Activated CD8-positive, alpha-beta T cell treated with anti-CD3 and anti-CD28 coated beads for 36 hours (primary cell): ENCODE results near the gene PPOX. TPM values are rescaled to one million over a fixed set of nuclear protein-coding genes. Genes with fewer than 3 reads are reported as not detected.

Experiments
- ATAC-seq: fragments of 200-7000 bp; cut with Tn5 transposase; one replicate; pipeline ENCODE4 v1.10.0; 2021; ENCODE audit warnings: mild to moderate bottlenecking, moderate library complexity
- CTCF ChIA-PET: fragments of 350-600 bp; sonication (Branson Sonifier 250); formaldehyde crosslinking; loops from one replicate; lab custom pipeline; 2021; ENCODE audit warnings: antibody characterized with exemption; lab: Charles Lee
- POLR2A ChIA-PET: fragments of 350-600 bp; sonication (Branson Sonifier 250); formaldehyde crosslinking; loops from one replicate; lab custom pipeline; 2021; ENCODE audit warnings: antibody characterized with exemption; lab: Charles Lee
- DNase-seq: peaks from one replicate; pipeline ENCODE4 v3.0.0-alpha.2; 2020
- H3K27ac Mint-ChIP-seq: one replicate; pipeline ENCODE4 v1.8.0; 2021; ENCODE audit warnings: mild to moderate bottlenecking, mixed read lengths
- H3K27me3 Mint-ChIP-seq: one replicate; pipeline ENCODE4 v1.8.0; 2021; ENCODE audit warnings: mixed read lengths
- H3K36me3 Mint-ChIP-seq: one replicate; pipeline ENCODE4 v1.8.0; 2021; ENCODE audit warnings: low read depth, mixed read lengths
- H3K4me1 Mint-ChIP-seq: one replicate; pipeline ENCODE4 v1.8.0; 2021; ENCODE audit warnings: low read depth, mixed read lengths
- H3K4me3 Mint-ChIP-seq: one replicate; pipeline ENCODE4 v1.8.0; 2021; ENCODE audit warnings: mild to moderate bottlenecking, moderate library complexity, mixed read lengths
- H3K9me3 Mint-ChIP-seq: one replicate; pipeline ENCODE4 v1.8.0; 2021; ENCODE audit warnings: mixed read lengths
- CTCF ChIP-seq: fragments of 200-600 bp; IDR thresholded peaks from one replicate; pipeline ENCODE4 v1.8.0; 2022; ENCODE audit warnings: antibody characterized with exemption, mild to moderate bottlenecking
- intact Hi-C: fragments of 100-400 bp; cut with micrococcal nuclease; formaldehyde crosslinking; loops from one replicate; pipeline ENCODE4 v1.10.0; 2022
- total RNA-seq, 2 experiments: library from RNA; stranded (reverse); gene quantifications; one replicate each; pipeline ENCODE4 v1.2.3, GENCODE V29; 2021

PPOX gene
- total RNA-seq, 2 experiments from 2014 or later: 24.4 to 24.9 TPM

GRCh38 chr1:161206411-161207140 lies 40.4 kb downstream of the PPOX start:
- H3K27ac Mint-ChIP-seq: no peak overlapping the region
- H3K4me3 Mint-ChIP-seq: no peak overlapping the region
- DNase-seq: no peak
- no peak for TF ChIP-seq CTCF
- intact Hi-C loops: no loop called here
- CTCF ChIA-PET: interaction anchor here (1.5 to 18.7 kb wide), 5 partner anchors 14 to 176 kb away, joined by 4 to 306 read pairs (median 12); partner anchors contain the start of genes APOA2, PPOX and TOMM40L
- no peak for ATAC-seq
- H3K9me3 Mint-ChIP-seq: no peaks in the 10 kb centered on the region
- POLR2A ChIA-PET: interaction anchor here (0.9 to 1.5 kb wide), 3 partner anchors 11 to 15 kb away, joined by 3 to 4 read pairs (median 4); no protein-coding TSS in a partner anchor
- no peaks in the 10 kb centered on the region for H3K27me3 Mint-ChIP-seq
- H3K4me1 Mint-ChIP-seq: peaks cover 45% of the 10 kb centered on the region
- H3K36me3 Mint-ChIP-seq: peaks cover 57% of the 10 kb centered on the region

- intact Hi-C loops: no loop called here
- POLR2A ChIA-PET: interaction anchor here (0.9 to 1.5 kb wide), 3 partner anchors 10 to 15 kb away, joined by 3 to 4 read pairs (median 4); no protein-coding TSS in a partner anchor
- Mint-ChIP-seq H3K36me3 (peaks cover 63% of the 10 kb centered on the region), H3K27me3 (no peaks in the 10 kb centered on the region), H3K4me3 (no peak overlapping the region), H3K27ac (no peak overlapping the region), H3K9me3 (no peaks in the 10 kb centered on the region), H3K4me1 (peaks cover 43% of the 10 kb centered on the region)
- CTCF ChIA-PET: interaction anchor here (2.9 to 18.7 kb wide), 3 partner anchors 15 to 176 kb away, joined by 12 to 306 read pairs (median 49); partner anchors contain the start of genes APOA2 and TOMM40L
- no peak for TF ChIP-seq CTCF
- DNase-seq (no peak), ATAC-seq (no peak)
Observed at GRCh38 chr1:161207173-161207572, 40.9 kb downstream of the PPOX start.

DNA sequence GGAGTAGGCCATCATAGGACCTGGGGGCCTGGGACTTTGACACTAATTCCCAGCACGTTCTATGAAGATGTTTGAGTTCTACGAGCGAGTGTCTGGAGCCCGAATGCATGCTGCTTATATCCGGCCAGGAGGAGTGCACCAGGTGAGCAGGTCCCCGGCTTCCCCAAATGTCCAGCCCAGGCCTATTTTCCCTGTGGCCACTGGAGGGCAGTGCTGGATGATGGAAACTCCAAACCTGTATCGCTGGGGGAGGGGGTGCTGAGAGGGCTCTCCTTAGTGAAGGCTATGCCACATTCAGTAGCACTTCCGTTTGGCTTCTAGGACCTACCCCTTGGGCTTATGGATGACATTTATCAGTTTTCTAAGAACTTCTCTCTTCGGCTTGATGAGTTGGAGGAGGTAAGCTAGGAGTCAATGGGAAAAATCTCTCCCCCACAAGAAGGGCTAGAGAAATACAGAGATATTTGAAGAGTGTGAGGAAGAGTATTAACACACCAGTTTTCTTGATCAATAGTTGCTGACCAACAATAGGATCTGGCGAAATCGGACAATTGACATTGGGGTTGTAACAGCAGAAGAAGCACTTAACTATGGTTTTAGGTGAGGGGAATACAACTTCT lies 43.7 kb downstream of the PPOX start:
- peaks cover 66% of the 10 kb centered on the region for H3K36me3 Mint-ChIP-seq
- CTCF ChIA-PET: interaction anchor here (0.6 to 18.7 kb wide), 10 partner anchors 7 to 174 kb away, joined by 3 to 306 read pairs (median 5); partner anchors contain the start of genes APOA2, NDUFS2, PPOX and TOMM40L
- H3K9me3 Mint-ChIP-seq: no peaks in the 10 kb centered on the region

DNA sequence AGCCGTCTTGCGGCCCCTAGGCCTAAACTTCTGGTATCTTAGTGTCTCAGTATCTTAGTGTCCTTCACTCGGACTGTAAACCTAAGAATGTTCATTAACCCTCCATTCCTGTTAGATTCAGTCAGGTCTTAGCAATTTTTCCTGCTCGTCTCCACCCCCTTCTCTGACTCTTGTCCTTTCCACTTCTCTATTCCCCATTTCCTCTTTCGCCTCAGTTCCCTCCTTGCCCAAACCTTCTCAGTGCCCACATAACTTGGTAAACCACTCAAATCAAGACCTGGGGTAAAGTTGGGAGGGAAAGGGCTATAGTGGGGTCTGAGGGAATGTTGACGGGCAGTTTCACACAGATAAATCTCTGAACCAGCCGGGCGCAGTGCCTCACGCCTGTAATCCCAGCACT lies 48.1 kb downstream of the PPOX start:
- Mint-ChIP-seq H3K27ac (no peak overlapping the region), H3K9me3 (no peaks in the 10 kb centered on the region)

More for the DNA sequence above, 43.7 kb downstream of the PPOX start:
- peak; percentile 72 for TF ChIP-seq CTCF
- Mint-ChIP-seq H3K27ac (peak overlapping the region; percentile 70), H3K4me1 (peaks cover 32% of the 10 kb centered on the region), H3K27me3 (no peaks in the 10 kb centered on the region), H3K4me3 (no peak overlapping the region)
- DNase-seq (peak; percentile 87), ATAC-seq (peak; percentile 99)
- POLR2A ChIA-PET: interaction anchor here (0.6 to 2.2 kb wide), 5 partner anchors 9 to 27 kb away, joined by 3 to 7 read pairs (median 3); partner anchors contain the start of genes APOA2 and TOMM40L
- intact Hi-C loops: no loop called here

More for the DNA sequence above, 48.1 kb downstream of the PPOX start:
- POLR2A ChIA-PET: no interaction called here
- TF ChIP-seq CTCF: no peak
- intact Hi-C loops: no loop called here
- H3K27me3 Mint-ChIP-seq: no peaks in the 10 kb centered on the region
- no peak overlapping the region for H3K4me3 Mint-ChIP-seq
- peaks cover 45% of the 10 kb centered on the region for H3K36me3 Mint-ChIP-seq
- peaks cover 45% of the 10 kb centered on the region for H3K4me1 Mint-ChIP-seq
- no peak for ATAC-seq
- CTCF ChIA-PET: interaction anchor here (6.6 to 18.7 kb wide), 2 partner anchors 9 to 23 kb away, joined by 36 to 306 read pairs; partner anchors contain the start of genes APOA2 and TOMM40L
- no peak for DNase-seq
